Large intestine (tissue), 3 donors: Measurements from ENCODE around the gene PARD3. TPM values are rescaled to one million over a fixed set of nuclear protein-coding genes. Genes with fewer than 3 reads are reported as not detected.

Experiments
- DNase-seq, 2 donors: peaks; one replicate each; pipeline versions ENCODE4 v3.0.0 to v3.0.0-alpha.2; 2013
- H3K27ac ChIP-seq: one replicate; pipeline ENCODE4 v1.5.1; 2013; ENCODE audit warnings: low read length
- H3K27me3 ChIP-seq: 2 replicates; pipeline ENCODE4 v1.6.1; 2013; ENCODE audit warnings: low read length; ENCODE audit not compliant: control insufficient read depth, insufficient read depth
- H3K36me3 ChIP-seq: 2 replicates; pipeline ENCODE4 v1.6.1; 2013; ENCODE audit warnings: low read length; ENCODE audit not compliant: control insufficient read depth, insufficient read depth
- H3K4me1 ChIP-seq: one replicate; pipeline ENCODE4 v1.6.1; 2013; ENCODE audit warnings: low read length; ENCODE audit not compliant: control insufficient read depth, insufficient read depth
- H3K4me3 ChIP-seq: one replicate; pipeline ENCODE4 v1.5.1; 2013; ENCODE audit warnings: low read length
- H3K9me3 ChIP-seq: one replicate; pipeline ENCODE4 v1.6.1; 2013; ENCODE audit warnings: mild to moderate bottlenecking, low read depth, low read length, moderate library complexity; ENCODE audit not compliant: control insufficient read depth
- WGBS: methylation state at CpG from one replicate; pipeline ENCODE4 v1.1.5; 2013; ENCODE audit warnings: low lambda C conversion rate; ENCODE audit not compliant: insufficient coverage; 5-methylcytosine and 5-hydroxymethylcytosine counted together
- polyA plus RNA-seq: library from polyadenylated mRNA; unstranded; fragments of 120-200 nt; gene quantifications from one replicate; pipeline ENCODE4 v1.2.1, GENCODE V29; 2013

PARD3 gene
- polyA plus RNA-seq, 1 donor, result 25.5 TPM

DNA sequence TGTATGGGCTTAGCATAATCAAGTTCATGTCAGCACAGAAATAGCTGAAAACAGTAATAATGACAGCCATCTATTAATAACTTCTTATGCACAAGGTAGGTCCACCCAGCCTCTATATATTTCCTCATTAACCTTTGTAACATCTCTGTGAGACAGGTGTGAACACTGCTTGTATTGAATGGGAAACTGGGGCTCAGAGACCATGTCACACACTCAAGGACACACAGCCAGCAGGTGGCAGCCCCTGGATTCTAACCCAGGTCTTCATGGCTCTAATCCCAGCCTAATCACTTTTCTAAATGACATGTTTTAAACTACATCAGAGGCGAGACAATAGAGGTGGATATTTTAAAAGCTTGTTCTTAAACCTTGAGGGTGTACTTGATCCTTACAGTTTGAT, 591.4 kb downstream of the PARD3 start:
- Histone ChIP-seq H3K4me1 (no peaks in the 10 kb centered on the region), H3K36me3 (no peaks in the 10 kb centered on the region), H3K27ac (no peak overlapping the region), H3K27me3 (no peaks in the 10 kb centered on the region), H3K4me3 (no peak overlapping the region), H3K9me3 (peaks cover 6% of the 10 kb centered on the region)
- WGBS, result no CpG with 5 or more reads among the region's 1 CpG
- no peak for DNase-seq

GRCh38 chr10:34222359-34222758, 592.7 kb downstream of the PARD3 start:
- Histone ChIP-seq H3K9me3 (peaks cover 4% of the 10 kb centered on the region), H3K36me3 (no peaks in the 10 kb centered on the region), H3K27me3 (no peaks in the 10 kb centered on the region), H3K4me3 (no peak overlapping the region), H3K4me1 (no peaks in the 10 kb centered on the region), H3K27ac (no peak overlapping the region)
- no peak for DNase-seq
- no CpG with 5 or more reads among the region's 4 CpGs for WGBS

- 50% methylated on average over 1 of the region's 10 CpGs for WGBS
- Histone ChIP-seq H3K4me3 (no peak overlapping the region), H3K9me3 (no peaks in the 10 kb centered on the region), H3K4me1 (peaks cover 3% of the 10 kb centered on the region), H3K27me3 (no peaks in the 10 kb centered on the region), H3K27ac (no peak overlapping the region), H3K36me3 (no peaks in the 10 kb centered on the region)
- no peak for DNase-seq
Measured at GRCh38 chr10:34219753-34220548, 595.1 kb downstream of the PARD3 start.

- WGBS, result 40% methylated on average over 1 of the region's 7 CpGs
- Histone ChIP-seq H3K27ac (no peak overlapping the region), H3K9me3 (no peaks in the 10 kb centered on the region)
Measured at GRCh38 chr10:34217524-34217923, 597.6 kb downstream of the PARD3 start.

DNA sequence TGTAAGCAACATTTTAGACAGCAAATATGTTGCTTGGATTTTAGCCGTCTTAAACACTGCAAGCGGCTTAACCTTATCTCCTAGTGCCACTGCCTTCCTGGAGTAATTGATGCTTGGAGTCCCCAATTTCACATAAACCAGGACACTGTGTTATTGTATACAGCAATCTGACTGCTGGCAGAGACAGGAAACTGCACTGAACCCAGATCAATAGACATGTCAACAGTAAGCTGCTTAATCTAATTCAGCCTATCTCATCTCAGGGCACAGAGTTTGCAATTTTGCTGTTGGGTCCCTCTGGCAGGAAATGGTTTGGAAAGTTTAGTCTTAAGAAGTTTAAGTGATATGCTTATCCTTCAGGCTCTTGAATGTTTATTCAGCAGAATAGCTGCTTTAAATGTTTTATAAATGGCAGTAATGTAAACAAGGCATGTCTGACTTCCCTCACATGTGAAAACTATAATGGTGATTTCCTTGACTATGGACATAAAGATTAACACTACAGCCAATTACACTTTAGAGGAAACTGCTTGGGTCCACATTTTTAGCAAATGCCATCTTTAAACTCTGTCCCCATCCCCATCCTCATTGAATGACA, 598.6 kb downstream of the PARD3 start:
- Histone ChIP-seq H3K9me3 (no peaks in the 10 kb centered on the region), H3K27ac (no peak overlapping the region), H3K4me3 (no peak overlapping the region), H3K36me3 (no peaks in the 10 kb centered on the region), H3K4me1 (peaks cover 16% of the 10 kb centered on the region), H3K27me3 (no peaks in the 10 kb centered on the region)
- WGBS, result no CpG with 5 or more reads among the region's 2 CpGs
- DNase-seq, result no peak

More at GRCh38 chr10:34217524-34217923, 597.6 kb downstream of the PARD3 start:
- Histone ChIP-seq H3K4me3 (no peak overlapping the region), H3K36me3 (no peaks in the 10 kb centered on the region), H3K4me1 (peaks cover 13% of the 10 kb centered on the region), H3K27me3 (no peaks in the 10 kb centered on the region)
- no peak for DNase-seq

DNA sequence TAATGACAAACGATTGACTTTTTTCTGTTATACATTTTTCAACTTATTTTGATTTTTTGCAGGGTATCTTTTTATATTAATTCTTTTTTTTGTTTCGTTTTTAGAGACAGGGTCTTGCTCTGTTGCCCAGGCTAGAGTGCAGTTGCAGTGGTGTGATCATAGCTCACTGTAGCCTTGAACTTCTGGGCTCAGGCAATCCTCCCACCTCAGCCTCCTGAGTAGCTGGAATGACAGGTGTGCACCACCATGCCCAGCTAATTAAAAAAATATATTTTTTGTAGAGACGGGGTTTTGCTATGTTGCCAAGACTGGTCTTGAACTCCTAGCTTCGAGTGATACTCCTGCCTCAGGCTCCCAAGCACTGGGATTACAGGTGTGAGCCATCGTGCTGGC, 601.3 kb downstream of the PARD3 start:
- H3K4me3 ChIP-seq, result no peak overlapping the region
- WGBS, result 68% methylated on average over 2 of the region's 5 CpGs
- peaks cover 16% of the 10 kb centered on the region for H3K4me1 ChIP-seq
- no peaks in the 10 kb centered on the region for H3K36me3 ChIP-seq
- H3K27me3 ChIP-seq, result no peaks in the 10 kb centered on the region
- no peak overlapping the region for H3K27ac ChIP-seq
- no peaks in the 10 kb centered on the region for H3K9me3 ChIP-seq
- DNase-seq, result no peak

DNA sequence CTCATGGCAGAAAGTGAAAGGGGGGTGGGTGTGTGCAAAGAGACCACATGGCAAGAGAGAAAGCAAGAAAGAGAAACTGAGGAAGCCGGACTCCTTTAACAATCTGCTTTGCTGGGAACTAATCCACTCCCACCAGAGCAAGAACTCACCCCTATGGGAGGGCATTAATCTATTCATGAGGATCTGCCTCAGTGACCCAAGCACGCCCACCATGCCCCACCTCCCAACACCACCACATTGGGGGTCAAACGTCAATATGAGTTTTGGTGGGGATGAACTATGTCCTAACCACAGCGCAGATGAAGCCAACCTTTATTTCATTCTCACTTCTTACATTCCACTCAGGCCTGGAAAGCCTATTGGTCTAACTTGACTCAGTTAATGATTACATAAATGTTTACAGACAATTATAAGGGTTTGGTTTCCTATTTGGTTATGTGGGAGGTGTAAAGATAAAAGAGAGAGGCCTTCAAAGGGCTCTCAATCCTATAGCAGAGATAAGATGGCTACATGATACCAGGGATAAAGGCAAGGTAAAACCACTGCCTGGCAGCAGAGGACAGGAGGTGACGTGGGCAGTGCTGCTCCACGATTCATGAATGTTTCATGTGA, 601.8 kb downstream of the PARD3 start:
- H3K27me3 ChIP-seq, result no peaks in the 10 kb centered on the region
- no peaks in the 10 kb centered on the region for H3K9me3 ChIP-seq
- DNase-seq, result peak in 1 of 2 donors; percentile 70
- no peak overlapping the region for H3K4me3 ChIP-seq
- no peaks in the 10 kb centered on the region for H3K36me3 ChIP-seq
- peaks cover 16% of the 10 kb centered on the region for H3K4me1 ChIP-seq
- 28% methylated on average over 2 of the region's 6 CpGs for WGBS
- no peak overlapping the region for H3K27ac ChIP-seq

GRCh38 chr10:34207343-34207742, 607.8 kb downstream of the PARD3 start:
- no peak for DNase-seq
- H3K4me1 ChIP-seq, result peaks cover 6% of the 10 kb centered on the region
- no peak overlapping the region for H3K27ac ChIP-seq
- H3K4me3 ChIP-seq, result no peak overlapping the region
- H3K27me3 ChIP-seq, result no peaks in the 10 kb centered on the region
- no peaks in the 10 kb centered on the region for H3K9me3 ChIP-seq
- 83% methylated on average over 1 of the region's 3 CpGs for WGBS
- H3K36me3 ChIP-seq, result no peaks in the 10 kb centered on the region

GRCh38 chr10:34206935-34207268, 608.2 kb downstream of the PARD3 start:
- no CpG with 5 or more reads among the region's 1 CpG for WGBS
- Histone ChIP-seq H3K27me3 (no peaks in the 10 kb centered on the region), H3K4me1 (peaks cover 5% of the 10 kb centered on the region), H3K27ac (no peak overlapping the region), H3K9me3 (no peaks in the 10 kb centered on the region), H3K4me3 (no peak overlapping the region), H3K36me3 (no peaks in the 10 kb centered on the region)
- no peak for DNase-seq

DNA sequence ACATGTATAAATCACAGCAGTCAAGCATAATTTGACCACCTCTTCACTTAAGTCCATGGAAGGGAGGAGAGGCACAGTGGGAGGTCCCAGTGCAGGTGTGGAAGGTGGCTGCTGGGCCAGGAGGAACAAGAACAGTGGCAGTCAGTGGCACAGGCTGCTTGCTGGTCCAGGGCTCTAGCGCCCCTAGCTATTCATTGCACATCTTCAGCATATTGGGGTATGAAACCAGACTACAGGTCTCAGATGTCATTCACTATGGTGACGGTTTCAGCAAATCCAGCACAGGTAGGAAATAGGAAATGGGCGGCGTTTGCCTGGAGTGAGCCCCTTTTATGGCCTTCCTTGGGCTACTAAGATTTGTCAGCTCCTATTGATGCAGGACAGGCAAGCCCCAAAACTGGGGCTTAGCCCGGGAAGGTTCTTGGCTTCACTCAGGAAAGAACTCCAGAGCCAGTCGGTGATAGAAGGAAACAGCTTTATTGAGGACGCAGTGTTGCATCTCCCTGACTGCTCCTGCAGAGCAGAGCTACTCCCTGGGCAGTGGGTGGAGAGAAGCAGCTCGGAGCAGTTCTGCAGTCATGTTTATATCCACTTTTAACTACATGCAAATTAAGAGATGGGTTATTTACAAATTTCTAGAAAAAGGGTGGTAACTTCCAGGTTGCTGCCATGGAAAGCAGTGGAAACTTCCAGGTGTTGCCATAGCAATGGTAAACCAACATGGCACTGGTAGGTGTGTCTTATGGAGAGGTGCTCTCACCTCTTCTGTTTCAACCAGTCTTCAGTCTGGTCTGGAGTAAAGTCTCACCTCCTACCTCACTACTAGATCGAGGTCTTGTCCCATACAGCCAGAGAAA, 608.8 kb downstream of the PARD3 start:
- Histone ChIP-seq H3K4me1 (peaks cover 5% of the 10 kb centered on the region), H3K36me3 (no peaks in the 10 kb centered on the region), H3K27me3 (no peaks in the 10 kb centered on the region), H3K27ac (no peak overlapping the region), H3K9me3 (no peaks in the 10 kb centered on the region), H3K4me3 (no peak overlapping the region)
- no CpG with 5 or more reads among the region's 9 CpGs for WGBS
- DNase-seq, result peak in 1 of 2 donors; percentile 30
